ENCODE data around the gene CTBP1.

CTBP1 gene

DNA sequence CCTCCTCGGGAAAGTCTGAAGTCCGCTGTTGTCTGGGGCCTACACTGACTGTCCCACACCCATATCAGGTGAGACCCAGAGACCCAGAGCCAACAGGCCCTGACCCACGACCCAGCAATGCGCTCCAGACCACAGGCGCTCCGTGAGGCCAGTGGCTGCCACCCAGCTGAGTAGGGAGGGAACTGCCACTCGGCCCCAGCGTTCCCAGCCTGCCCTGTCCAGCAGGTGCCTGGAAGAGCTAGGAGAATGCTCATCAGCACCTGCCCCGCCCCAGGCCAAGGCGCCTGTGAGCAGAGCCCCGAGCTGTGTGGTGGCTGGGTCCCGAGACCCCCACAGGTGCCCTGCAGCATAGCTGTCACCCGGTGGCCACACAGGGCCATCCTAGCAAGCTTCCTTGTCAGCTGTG, 79.2 kb downstream of the CTBP1 start:
- Mint-ChIP-seq H3K27me3 (ENCODE audit: low read depth, poor library complexity) (peaks cover 93% of the 10 kb centered on the region), H3K4me3 (no peak overlapping the region), H3K27ac (no peak overlapping the region), H3K36me3 (ENCODE audit: low read depth) (no peaks in the 10 kb centered on the region), H3K4me1 (peaks cover 18% of the 10 kb centered on the region), H3K9me3 (no peaks in the 10 kb centered on the region)
- TF ChIP-seq, protein P1, sequence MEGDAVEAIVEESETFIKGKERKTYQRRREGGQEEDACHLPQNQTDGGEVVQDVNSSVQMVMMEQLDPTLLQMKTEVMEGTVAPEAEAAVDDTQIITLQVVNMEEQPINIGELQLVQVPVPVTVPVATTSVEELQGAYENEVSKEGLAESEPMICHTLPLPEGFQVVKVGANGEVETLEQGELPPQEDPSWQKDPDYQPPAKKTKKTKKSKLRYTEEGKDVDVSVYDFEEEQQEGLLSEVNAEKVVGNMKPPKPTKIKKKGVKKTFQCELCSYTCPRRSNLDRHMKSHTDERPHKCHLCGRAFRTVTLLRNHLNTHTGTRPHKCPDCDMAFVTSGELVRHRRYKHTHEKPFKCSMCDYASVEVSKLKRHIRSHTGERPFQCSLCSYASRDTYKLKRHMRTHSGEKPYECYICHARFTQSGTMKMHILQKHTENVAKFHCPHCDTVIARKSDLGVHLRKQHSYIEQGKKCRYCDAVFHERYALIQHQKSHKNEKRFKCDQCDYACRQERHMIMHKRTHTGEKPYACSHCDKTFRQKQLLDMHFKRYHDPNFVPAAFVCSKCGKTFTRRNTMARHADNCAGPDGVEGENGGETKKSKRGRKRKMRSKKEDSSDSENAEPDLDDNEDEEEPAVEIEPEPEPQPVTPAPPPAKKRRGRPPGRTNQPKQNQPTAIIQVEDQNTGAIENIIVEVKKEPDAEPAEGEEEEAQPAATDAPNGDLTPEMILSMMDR (IDR thresholded peaks at IDR 0.05), result no peak
- no peak for DNase-seq

DNA sequence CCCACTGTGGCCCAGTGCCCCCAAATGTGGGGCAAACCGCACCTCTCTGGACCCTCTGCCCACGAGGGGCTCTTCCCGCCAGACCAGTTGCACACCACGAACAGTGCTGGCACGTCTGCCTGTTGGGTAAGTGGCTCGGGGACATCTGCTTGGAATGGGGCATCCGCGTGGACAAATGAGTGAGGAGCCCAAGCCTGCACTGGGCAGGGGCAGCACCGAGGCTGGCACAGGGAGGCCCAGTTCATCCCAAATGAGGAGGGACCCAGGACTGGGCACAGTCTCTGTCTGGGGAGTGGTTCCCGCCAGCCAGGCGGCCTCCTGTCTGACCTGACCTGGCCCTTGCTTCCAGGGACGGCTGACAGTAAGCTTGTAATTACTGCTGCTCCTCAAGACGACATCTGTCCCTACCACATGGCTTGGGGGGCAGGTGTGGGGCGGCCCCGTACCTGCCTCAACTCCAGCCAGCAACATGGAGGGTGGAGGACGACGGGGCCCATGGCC, 79.7 kb downstream of the CTBP1 start:
- no peaks in the 10 kb centered on the region for H3K36me3 Mint-ChIP-seq (ENCODE audit: low read depth)
- no peaks in the 10 kb centered on the region for H3K9me3 Mint-ChIP-seq
- peaks cover 18% of the 10 kb centered on the region for H3K4me1 Mint-ChIP-seq
- no peak for DNase-seq
- H3K4me3 Mint-ChIP-seq, result peak overlapping the region; percentile 18
- H3K27me3 Mint-ChIP-seq (ENCODE audit: low read depth, poor library complexity), result peaks cover 93% of the 10 kb centered on the region
- H3K27ac Mint-ChIP-seq, result no peak overlapping the region
- TF ChIP-seq, protein P1 (IDR thresholded peaks at IDR 0.05), result no peak

DNA sequence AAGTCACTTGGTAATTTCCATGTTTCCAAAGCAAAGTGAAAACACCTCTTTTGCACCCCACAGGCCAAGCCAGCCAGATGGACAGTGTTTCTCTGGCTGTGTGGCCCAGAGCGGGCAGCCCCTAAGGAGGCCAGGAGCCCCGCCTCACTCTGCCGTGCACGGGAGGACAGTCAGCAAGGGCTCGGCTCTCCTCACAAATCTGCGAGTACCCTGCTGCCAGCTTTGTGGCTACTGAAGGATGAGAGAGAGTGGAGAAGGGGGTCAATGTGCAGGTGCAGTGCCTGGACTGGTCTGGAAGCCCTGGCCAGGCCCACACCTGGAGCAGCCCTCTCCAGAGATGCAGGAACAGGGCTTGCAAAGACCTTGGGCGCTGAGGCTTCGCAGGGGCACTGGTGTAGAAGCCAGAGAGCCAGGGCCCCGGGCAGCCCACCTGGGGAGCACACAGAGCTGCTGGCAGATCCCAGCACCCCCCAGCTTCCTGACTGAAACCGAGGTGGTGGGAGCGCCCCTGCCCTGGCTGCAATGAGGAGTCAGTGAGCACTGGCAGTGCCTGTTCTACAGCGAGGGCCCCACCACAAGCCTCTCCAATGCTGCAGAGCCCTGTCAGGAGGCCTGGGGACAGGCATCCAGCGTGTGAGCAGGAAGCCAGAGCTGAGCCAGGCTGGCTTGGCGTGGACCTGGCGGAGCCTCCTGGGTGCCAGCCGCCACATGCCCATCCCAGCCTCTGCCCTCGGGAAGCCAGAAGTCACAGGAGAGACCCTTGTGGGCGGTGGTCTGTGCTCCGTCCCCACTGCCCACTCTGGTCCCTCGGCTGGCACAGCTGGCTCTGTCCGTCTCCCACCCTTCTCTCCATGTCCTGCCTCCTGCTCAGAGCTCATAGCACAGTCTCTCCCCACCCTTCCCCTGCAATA, 80.5 kb downstream of the CTBP1 start:
- Mint-ChIP-seq H3K27me3 (ENCODE audit: low read depth, poor library complexity) (peaks cover 93% of the 10 kb centered on the region), H3K27ac (no peak overlapping the region), H3K4me3 (no peak overlapping the region), H3K9me3 (peaks cover 3% of the 10 kb centered on the region), H3K4me1 (peaks cover 12% of the 10 kb centered on the region), H3K36me3 (ENCODE audit: low read depth) (no peaks in the 10 kb centered on the region)
- TF ChIP-seq, protein P1 (IDR thresholded peaks at IDR 0.05), result no peak
- DNase-seq, result no peak

DNA sequence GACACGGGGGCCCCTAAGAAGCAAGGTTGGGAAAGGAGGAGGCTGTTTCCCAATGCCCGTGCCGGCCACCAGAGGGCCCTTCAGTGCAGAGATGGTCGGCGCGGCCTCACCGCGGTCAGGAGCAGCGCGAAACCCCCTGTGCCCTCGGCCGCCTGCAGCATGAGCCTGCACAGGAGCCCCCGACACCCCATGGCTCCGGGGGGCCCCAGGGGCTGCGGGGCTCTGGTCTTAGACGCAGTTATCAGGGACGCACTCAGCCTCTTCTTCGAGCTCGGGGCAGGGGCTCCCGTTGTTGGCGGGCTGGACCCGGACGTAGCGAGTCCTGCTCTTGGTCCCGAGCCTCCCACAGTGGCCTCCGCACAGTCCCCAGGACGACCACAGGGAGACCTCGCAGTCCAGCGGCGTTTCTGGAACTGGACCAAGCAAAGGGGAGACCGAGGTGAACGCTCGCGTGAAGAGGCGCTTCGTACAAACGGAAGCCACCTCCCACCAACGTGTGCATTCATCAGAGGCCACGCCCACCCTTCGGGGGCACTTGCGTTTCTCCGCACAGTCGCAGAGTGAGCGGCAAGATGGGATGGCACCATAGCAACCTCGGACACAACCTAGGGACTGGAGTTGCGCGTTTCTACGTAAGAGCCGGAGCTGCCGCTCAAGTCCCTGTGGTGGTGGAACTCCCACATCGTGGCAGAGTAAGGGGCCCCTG, 81.5 kb downstream of the CTBP1 start:
- H3K27me3 Mint-ChIP-seq (ENCODE audit: low read depth, poor library complexity), result peaks cover 93% of the 10 kb centered on the region
- peak overlapping the region; percentile 71 for H3K4me3 Mint-ChIP-seq
- peak; percentile 86 for DNase-seq
- peaks cover 6% of the 10 kb centered on the region for H3K4me1 Mint-ChIP-seq
- H3K36me3 Mint-ChIP-seq (ENCODE audit: low read depth), result no peaks in the 10 kb centered on the region
- H3K9me3 Mint-ChIP-seq, result peaks cover 7% of the 10 kb centered on the region
- TF ChIP-seq, protein P1 (IDR thresholded peaks at IDR 0.05), result peak; percentile 87
- H3K27ac Mint-ChIP-seq, result no peak overlapping the region

DNA sequence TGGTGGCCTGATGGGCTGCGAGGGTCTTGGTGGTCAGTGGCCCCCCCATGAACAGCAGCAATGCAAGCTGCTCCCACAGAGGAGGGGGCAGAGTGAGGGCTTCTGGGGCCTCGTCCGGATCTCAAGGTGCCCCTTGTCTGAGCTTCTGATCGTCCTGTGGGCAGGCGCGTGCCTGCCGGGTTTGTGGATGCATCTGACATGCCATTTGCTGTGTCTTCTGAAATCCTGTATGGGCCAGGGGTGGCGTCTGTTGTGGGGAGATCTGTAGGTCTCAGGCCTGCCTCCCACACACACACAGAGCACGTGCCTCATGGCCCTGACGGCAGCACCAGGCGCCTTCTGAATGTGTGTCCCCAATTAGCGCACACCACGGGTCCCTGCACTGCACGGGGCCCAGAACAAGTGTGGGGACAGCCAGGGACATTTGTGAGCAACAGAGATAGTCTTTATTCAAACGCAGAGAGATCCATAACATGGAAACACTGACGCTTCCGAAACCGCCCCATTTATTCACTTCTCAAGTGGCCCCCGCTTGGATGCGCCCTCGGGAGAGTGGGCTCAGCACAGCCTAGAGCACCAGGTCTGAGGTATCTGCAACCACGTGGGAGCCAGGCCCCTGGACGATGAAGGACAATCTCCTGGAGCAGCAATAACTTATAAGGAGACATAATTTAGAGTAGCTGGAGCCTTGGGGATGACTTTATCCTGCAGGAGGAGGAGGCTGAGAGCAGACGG, 82.3 kb downstream of the CTBP1 start:
- DNase-seq, result no peak
- Mint-ChIP-seq H3K9me3 (peaks cover 7% of the 10 kb centered on the region), H3K27ac (no peak overlapping the region), H3K27me3 (ENCODE audit: low read depth, poor library complexity) (peaks cover 90% of the 10 kb centered on the region), H3K36me3 (ENCODE audit: low read depth) (no peaks in the 10 kb centered on the region), H3K4me1 (peaks cover 6% of the 10 kb centered on the region), H3K4me3 (peak overlapping the region; percentile 63)
- TF ChIP-seq, protein P1 (IDR thresholded peaks at IDR 0.05), result no peak
